Prostate gland (tissue), 2 donors: Measurements from ENCODE around the gene PXMP4. TPM values are rescaled to one million over a fixed set of nuclear protein-coding genes. Genes with fewer than 3 reads are reported as not detected.

Experiments
- DNase-seq: peaks from one replicate; pipeline ENCODE4 v3.0.0-alpha.2; 2019; ENCODE audit warnings: low spot score
- H3K27ac ChIP-seq, 2 donors: fragments of 200-600 bp; sonication (generic); 2 replicates each; pipeline ENCODE4 v1.5.1; 2017 to 2019
- H3K27me3 ChIP-seq: fragments of 200-600 bp; sonication (generic); replicated peaks from 2 replicates; pipeline ENCODE4 v1.5.1; 2019; ENCODE audit not compliant: insufficient read depth
- H3K36me3 ChIP-seq, 2 donors: fragments of 200-600 bp; sonication (generic); 1 replicate in 1 of 2; 2 replicates in 1 of 2; pipeline versions ENCODE4 v1.5.1 to v1.8.1; 2017 to 2019
- H3K4me1 ChIP-seq: fragments of 200-600 bp; sonication (generic); replicated peaks from 2 replicates; pipeline ENCODE4 v1.5.1; 2019
- H3K4me3 ChIP-seq, 2 donors: fragments of 200-600 bp; sonication (generic); 2 replicates each; pipeline ENCODE4 v1.5.1; 2017 to 2019
- H3K9me3 ChIP-seq: fragments of 200-600 bp; sonication (generic); 2 replicates; pipeline ENCODE4 v1.5.1; 2017
- POLR2A ChIP-seq: fragments of 450-650 bp; IDR thresholded peaks from one replicate; pipeline ENCODE4 v1.6.1; 2016; ENCODE audit warnings: antibody characterized with exemption, mild to moderate bottlenecking
- POLR2AphosphoS5 ChIP-seq: sonication (generic); formaldehyde crosslinking; IDR thresholded peaks from one replicate; pipeline ENCODE4 v1.6.1; 2017; ENCODE audit warnings: antibody characterized with exemption
- WGBS: methylation state at CpG from one replicate; pipeline ENCODE4 v1.1.5; 2018; 5-methylcytosine and 5-hydroxymethylcytosine counted together
- intact Hi-C: fragments of 100-400 bp; cut with DNase I; formaldehyde crosslinking; loops from one replicate; pipeline ENCODE4 v1.14.2; 2022
- total RNA-seq, 2 donors: library from RNA; depleted of rRNA; stranded (reverse); fragments of >200 nt; gene quantifications; one replicate each; pipeline ENCODE4 v1.1.0, GENCODE V29; 2016
- TF ChIP-seq, protein P1 (sequence below), 4 experiments: fragments of 200-600 bp in 2 of 4; fragments of 450-650 bp in 2 of 4; sonication (generic) in 2 of 4; IDR thresholded peaks; 1 replicate in 3 of 4; 2 replicates in 1 of 4; pipeline ENCODE4 v1.5.1; 2016 to 2019; ENCODE audit warnings: antibody characterized with exemption in 4 of 4, mild to moderate bottlenecking in 2 of 4, moderate library complexity in 2 of 4

The PXMP4 gene
- total RNA-seq, 2 donors from 2014 or later, result 13.3 to 25.5 TPM

DNA sequence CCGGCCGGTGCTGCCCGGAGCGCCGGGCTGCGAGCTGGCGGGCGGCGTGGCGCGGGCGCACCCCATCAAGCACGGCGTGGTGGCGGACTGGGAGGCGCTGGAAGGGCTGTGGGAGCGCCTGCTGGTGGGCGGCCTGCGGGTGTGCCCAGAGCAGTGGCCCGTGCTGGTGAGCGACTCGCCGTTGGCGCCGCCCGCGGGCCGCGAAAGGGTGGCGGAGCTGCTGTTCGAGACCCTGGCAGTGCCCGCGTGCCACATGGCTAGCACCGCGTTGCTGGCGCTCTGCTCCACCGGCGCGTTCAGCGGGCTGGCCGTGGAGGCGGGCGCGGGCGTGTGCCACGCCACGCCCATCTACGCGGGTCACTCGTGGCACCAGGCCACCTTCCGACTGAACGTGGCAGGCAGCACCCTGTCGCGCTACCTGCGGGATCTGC is 52.9 kb downstream of the PXMP4 start:
- WGBS, result 12% methylated on average over 36 of the region's 55 CpGs
- H3K4me3 ChIP-seq, result peak overlapping the region; percentile 51 to 53
- DNase-seq, result no peak
- peak overlapping the region; percentile 90 to 91 for H3K27ac ChIP-seq
- H3K4me1 ChIP-seq, result peaks cover 9% of the 10 kb centered on the region
- H3K9me3 ChIP-seq, result no peaks in the 10 kb centered on the region
- H3K27me3 ChIP-seq, result no peaks in the 10 kb centered on the region
- intact Hi-C loops, result loop anchor here (5.0 kb wide), 1 partner anchor 210 kb away; no protein-coding TSS in a partner anchor
- TF ChIP-seq, protein P1, sequence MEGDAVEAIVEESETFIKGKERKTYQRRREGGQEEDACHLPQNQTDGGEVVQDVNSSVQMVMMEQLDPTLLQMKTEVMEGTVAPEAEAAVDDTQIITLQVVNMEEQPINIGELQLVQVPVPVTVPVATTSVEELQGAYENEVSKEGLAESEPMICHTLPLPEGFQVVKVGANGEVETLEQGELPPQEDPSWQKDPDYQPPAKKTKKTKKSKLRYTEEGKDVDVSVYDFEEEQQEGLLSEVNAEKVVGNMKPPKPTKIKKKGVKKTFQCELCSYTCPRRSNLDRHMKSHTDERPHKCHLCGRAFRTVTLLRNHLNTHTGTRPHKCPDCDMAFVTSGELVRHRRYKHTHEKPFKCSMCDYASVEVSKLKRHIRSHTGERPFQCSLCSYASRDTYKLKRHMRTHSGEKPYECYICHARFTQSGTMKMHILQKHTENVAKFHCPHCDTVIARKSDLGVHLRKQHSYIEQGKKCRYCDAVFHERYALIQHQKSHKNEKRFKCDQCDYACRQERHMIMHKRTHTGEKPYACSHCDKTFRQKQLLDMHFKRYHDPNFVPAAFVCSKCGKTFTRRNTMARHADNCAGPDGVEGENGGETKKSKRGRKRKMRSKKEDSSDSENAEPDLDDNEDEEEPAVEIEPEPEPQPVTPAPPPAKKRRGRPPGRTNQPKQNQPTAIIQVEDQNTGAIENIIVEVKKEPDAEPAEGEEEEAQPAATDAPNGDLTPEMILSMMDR (IDR thresholded peaks at IDR 0.05), result no peak
- TF ChIP-seq POLR2A, result no peak
- TF ChIP-seq POLR2AphosphoS5, result no peak
- H3K36me3 ChIP-seq, result no peaks in the 10 kb centered on the region

DNA sequence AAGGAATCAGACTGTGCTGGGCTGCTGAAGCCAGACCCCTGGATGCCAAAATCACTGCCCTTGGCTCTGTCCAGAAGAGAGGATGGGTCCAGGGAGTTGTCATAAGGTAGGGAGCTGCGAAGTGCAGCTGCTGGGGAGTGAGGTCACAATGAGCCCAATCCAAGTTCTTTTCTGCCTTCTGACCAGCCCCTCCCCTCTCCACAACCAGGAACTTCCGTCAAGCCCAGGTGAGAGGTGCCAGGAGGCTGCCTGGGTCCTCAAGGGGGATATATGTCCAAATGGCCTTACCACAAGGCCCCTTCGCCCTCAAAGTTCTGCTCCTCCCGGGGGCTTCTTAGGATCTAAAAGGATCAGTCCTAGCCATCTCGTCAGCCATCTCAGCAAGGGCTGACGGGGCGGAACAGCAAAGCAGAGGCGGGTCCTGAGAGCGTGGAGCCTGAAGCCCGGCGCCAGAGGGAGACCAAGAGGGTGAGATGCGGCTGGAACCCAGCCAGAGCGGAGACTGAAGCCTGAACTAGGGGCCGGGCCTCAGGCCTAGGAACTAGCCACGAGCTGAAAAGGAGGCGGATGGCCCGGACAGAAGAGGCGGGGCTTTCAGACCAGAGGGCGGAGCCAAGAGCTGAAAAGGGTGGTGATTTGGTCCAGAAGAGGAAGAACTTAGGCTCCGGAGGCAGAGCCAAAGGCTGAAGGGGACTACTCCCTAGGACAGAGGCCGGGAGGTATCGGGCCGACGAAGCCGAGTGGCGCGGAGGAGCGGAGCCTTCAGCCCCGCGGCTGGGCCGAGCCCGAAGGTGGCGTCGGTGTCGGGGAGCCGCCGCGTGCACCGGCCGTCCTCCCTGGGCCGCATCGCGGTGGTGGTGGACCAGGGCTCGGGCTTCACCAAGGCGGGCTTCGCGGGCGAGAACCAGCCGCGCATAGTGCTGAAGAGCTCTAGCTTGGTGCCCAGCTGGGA is 53.5 kb downstream of the PXMP4 start, which contains the start of gene ACTL10:
Gene ACTL10 (plus strand): TSS at position 651 of the 952 bp plus-strand sequence. CDS start 555 bp downstream, outside the sequence.
- no peaks in the 10 kb centered on the region for H3K9me3 ChIP-seq
- H3K4me3 ChIP-seq, result peak within 1 kb of the TSS; percentile 51 to 53
- no peaks in the 10 kb centered on the region for H3K27me3 ChIP-seq
- TF ChIP-seq POLR2A, result peak; percentile 96
- peak; percentile 94 for TF ChIP-seq POLR2AphosphoS5
- TF ChIP-seq, protein P1 (IDR thresholded peaks at IDR 0.05), result peak in 2 of 4 experiments; percentile 43 to 50
- intact Hi-C loops, result loop anchor here (5.0 kb wide), 1 partner anchor 209 kb away; no protein-coding TSS in a partner anchor
- DNase-seq, result peak; percentile 96
- 14% methylated on average over 31 of the region's 50 CpGs for WGBS
- H3K27ac ChIP-seq, result peak within 1 kb of the TSS; percentile 90 to 91
- no peaks in the 10 kb centered on the region for H3K36me3 ChIP-seq
- H3K4me1 ChIP-seq, result peaks cover 7% of the 10 kb centered on the region

DNA sequence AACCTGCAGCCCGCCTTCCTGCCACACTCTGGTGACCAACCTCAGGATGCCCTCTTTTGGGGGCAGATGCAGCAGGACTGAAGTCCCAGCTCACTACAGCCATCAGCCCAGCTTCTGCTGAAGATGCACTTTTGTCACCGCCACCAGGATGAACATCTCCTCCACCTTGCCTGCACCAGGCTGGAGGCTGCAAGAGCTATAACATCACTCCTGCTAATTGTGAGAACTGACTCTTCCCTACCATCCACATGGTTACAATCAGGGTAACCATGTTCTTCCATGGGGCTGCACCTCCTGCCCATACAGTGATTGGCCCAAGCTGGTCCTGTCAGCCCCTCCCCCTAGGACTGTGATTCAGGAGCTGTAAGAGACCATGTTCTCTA is 55.4 kb downstream of the PXMP4 start:
- Histone ChIP-seq H3K36me3 (peaks cover 0 to 5% of the 10 kb centered on the region in 2 donors), H3K4me1 (peaks cover 4% of the 10 kb centered on the region), H3K4me3 (no peak overlapping the region), H3K27ac (peak overlapping the region; percentile 83 to 90), H3K9me3 (no peaks in the 10 kb centered on the region), H3K27me3 (no peaks in the 10 kb centered on the region)
- 93% methylated on average over 2 of the region's 2 CpGs for WGBS
- TF ChIP-seq, protein P1 (IDR thresholded peaks at IDR 0.05), result peak in 1 of 4 experiments; percentile 6
- no peak for TF ChIP-seq POLR2A
- no peak for DNase-seq
- intact Hi-C loops, result loop anchor here (5.0 kb wide), 1 partner anchor 207 kb away; no protein-coding TSS in a partner anchor

DNA sequence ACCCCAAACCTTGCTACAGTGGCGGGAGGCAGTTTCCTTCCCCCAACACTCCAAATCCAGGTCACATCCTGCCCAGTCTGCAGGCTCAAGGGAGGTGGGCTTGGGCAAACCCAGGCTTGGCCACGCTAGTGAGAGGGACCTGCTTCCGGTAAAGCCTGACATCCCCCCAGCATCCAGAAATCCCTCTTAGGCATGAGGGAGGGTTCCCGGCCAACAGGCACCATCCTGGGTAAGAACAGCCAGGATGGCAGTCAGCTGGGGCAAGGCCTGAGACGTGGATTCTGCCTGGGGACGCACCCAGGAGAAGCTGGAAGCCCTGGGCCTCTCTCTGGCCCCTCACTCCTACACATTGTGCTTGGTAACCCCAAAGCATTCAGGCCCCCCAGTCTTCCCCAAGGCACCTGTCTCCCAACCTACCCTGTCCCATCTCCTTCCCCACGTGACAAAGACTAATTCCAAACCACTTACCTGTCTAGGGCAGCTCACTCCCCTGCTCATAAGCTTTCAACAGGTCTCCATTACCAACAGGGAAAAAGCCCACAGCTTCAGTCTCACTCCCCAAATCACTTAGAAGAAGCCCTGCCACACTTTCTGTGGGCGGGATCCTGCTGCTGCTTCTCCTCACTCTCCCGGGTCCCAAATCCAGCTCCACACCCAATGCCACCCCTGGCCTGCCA is 55.9 kb downstream of the PXMP4 start:
- TF ChIP-seq POLR2A, result no peak
- no peak for TF ChIP-seq POLR2AphosphoS5
- Histone ChIP-seq H3K27me3 (no peaks in the 10 kb centered on the region), H3K36me3 (peaks cover 3 to 8% of the 10 kb centered on the region in 2 donors), H3K9me3 (no peaks in the 10 kb centered on the region), H3K27ac (peak overlapping the region; percentile 83 to 90), H3K4me3 (peak overlapping the region; percentile 56 to 64), H3K4me1 (peaks cover 4% of the 10 kb centered on the region)
- intact Hi-C loops, result no loop called here
- 30% methylated on average over 9 of the region's 9 CpGs for WGBS
- no peak for DNase-seq
